ENCODE results near the gene CELA1.
"Not testable (repeated sequence)": the region's sequence is repeated elsewhere in the genome, so short reads cannot be mapped to it uniquely, and the experiment has no call there.

CELA1 gene

DNA sequence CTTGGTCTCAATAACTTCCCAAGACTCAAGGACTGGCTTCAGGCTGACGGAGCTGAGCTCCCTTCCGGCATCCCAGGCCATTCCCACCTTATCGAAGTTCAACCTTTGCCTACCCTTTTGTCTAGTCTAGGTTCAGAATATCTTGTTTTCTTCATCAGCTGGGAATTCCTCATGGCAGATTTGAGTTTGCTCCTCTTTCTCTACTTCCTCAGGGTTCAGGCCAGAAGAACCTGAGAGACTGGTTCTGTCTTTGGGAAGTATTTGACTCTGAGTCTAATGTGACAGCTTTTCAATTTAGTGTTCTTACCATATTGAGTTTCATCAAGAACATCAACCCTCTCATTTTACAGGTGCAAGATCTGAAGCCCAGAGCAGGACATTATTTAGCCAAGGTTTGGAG lies 24.6 kb downstream of the CELA1 start:
- Mint-ChIP-seq H3K9me3 (peaks cover 6% of the 10 kb centered on the region), H3K27ac (peak overlapping the region; percentile 66), H3K4me1 (peaks cover 36% of the 10 kb centered on the region), H3K36me3 (ENCODE audit: low read depth) (no peaks in the 10 kb centered on the region), H3K4me3 (no peak overlapping the region), H3K27me3 (ENCODE audit: low read depth, poor library complexity) (peaks cover 5% of the 10 kb centered on the region)
- no peak for TF ChIP-seq CTCF (IDR thresholded peaks at IDR 0.05)
- no peak for DNase-seq

DNA sequence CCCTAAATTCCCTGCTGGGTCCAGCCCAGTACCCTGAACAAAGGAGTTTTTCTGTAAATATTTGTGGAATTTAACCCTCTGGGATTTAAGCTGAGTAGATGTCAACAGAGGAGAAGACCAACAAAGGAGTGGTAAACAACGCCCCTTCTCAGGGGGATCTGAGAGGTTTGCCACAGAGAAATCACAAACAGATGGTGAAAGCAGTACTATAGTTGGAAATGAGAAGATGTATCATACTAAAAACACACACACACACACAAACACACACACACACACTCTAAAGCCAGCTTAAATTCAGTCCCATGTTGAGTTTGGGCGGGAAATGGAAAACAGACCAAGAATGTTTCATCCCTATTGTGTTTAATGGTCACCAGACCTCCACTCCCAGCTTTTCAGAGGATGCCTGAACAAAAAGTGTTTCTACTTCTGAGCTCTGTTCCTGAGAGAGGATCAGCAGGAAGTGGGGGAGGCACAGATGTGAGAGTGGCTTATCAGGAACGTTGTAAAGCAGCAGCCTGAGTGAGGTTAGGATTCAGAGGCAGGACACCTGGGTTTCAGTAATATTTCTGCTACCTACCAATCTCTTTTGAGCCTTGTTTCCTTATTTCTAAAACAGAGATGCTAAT lies 25.7 kb downstream of the CELA1 start:
- Mint-ChIP-seq H3K4me1 (peaks cover 33% of the 10 kb centered on the region), H3K36me3 (ENCODE audit: low read depth) (no peaks in the 10 kb centered on the region), H3K27ac (peak overlapping the region; percentile 93), H3K27me3 (ENCODE audit: low read depth, poor library complexity) (peaks cover 6% of the 10 kb centered on the region), H3K9me3 (peaks cover 6% of the 10 kb centered on the region), H3K4me3 (no peak overlapping the region)
- no peak for DNase-seq
- no peak for TF ChIP-seq CTCF (IDR thresholded peaks at IDR 0.05)

DNA sequence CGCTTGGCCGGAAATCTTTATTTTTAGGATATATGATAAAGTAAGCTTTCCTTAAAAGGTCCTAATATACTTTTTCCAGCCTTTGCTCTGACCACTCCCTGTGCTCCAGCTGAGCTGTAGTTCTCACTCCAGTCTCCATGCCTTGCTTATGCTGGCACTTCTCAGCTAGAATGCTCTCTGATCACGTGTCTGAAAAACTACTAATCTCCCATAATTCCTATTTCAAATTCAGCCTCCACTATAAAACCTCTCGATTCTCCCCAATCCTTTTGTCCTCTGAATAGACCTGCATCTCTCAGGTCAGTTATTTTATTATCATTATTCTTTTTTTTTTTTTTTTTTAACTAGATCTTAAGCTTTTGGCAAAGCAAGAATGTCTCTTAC lies 26.2 kb downstream of the CELA1 start:
- TF ChIP-seq CTCF (IDR thresholded peaks at IDR 0.05): no peak
- Mint-ChIP-seq H3K4me3 (no peak overlapping the region), H3K27me3 (ENCODE audit: low read depth, poor library complexity) (peaks cover 6% of the 10 kb centered on the region), H3K9me3 (peaks cover 6% of the 10 kb centered on the region), H3K36me3 (ENCODE audit: low read depth) (no peaks in the 10 kb centered on the region), H3K27ac (no peak overlapping the region), H3K4me1 (peaks cover 33% of the 10 kb centered on the region)
- no peak for DNase-seq

GRCh38 chr12:51318846-51319599 lies 27.5 kb downstream of the CELA1 start:
- peaks cover 6% of the 10 kb centered on the region for H3K9me3 Mint-ChIP-seq
- peaks cover 6% of the 10 kb centered on the region for H3K27me3 Mint-ChIP-seq (ENCODE audit: low read depth, poor library complexity)
- TF ChIP-seq CTCF (IDR thresholded peaks at IDR 0.05): no peak
- H3K36me3 Mint-ChIP-seq (ENCODE audit: low read depth): no peaks in the 10 kb centered on the region
- H3K27ac Mint-ChIP-seq: no peak overlapping the region
- H3K4me3 Mint-ChIP-seq: no peak overlapping the region
- H3K4me1 Mint-ChIP-seq: peaks cover 33% of the 10 kb centered on the region
- DNase-seq: no peak

GRCh38 chr12:51318057-51318806 lies 28.2 kb downstream of the CELA1 start:
- H3K9me3 Mint-ChIP-seq; DNase-seq; H3K4me3 Mint-ChIP-seq; H3K36me3 Mint-ChIP-seq (ENCODE audit: low read depth); H3K27me3 Mint-ChIP-seq (ENCODE audit: low read depth, poor library complexity); H3K27ac Mint-ChIP-seq: not testable (repeated sequence)
- peaks cover 33% of the 10 kb centered on the region for H3K4me1 Mint-ChIP-seq

DNA sequence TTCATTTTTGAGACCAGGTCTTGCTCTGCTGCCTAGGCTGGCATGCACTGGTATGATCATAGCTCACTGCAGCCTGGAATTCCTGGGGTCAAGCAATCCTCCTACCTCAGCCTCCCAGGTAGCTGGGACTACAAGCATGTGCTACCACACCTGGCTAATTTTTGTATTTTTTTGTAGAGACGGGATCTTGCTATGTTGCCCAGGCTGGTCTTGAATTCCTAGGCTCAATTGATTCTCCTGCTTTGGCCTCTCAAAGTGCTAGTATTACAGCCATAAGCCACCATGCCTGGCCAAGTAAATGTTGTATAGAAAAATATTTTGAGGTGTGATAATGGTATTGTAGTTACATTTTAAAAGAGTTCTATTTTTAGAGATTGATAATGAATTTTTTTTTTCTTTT lies 35.1 kb downstream of the CELA1 start:
- no peak for TF ChIP-seq CTCF (IDR thresholded peaks at IDR 0.05)
- Mint-ChIP-seq H3K36me3 (ENCODE audit: low read depth) (no peaks in the 10 kb centered on the region), H3K27ac (no peak overlapping the region), H3K4me1 (peaks cover 14% of the 10 kb centered on the region), H3K27me3 (ENCODE audit: low read depth, poor library complexity) (peaks cover 12% of the 10 kb centered on the region), H3K4me3 (no peak overlapping the region), H3K9me3 (no peaks in the 10 kb centered on the region)
- no peak for DNase-seq

Measured in nephron progenitor cell (in vitro differentiated cells).